ENCODE results near the gene MSTO1. TPM values are rescaled to one million over a fixed set of nuclear protein-coding genes. Genes with fewer than 3 reads are reported as not detected.
A peak's percentile ranks its signal among the peaks of the same experiment; 100 is the strongest.
"Not testable (repeated sequence)": the region's sequence is repeated elsewhere in the genome, so short reads cannot be mapped to it uniquely, and the experiment has no call there.

The MSTO1 gene
- polyA plus RNA-seq (ENCODE audit: insufficient read length) = 34.6 TPM

- peak; percentile 94 for DNase-seq
These were observed at the start of gene MSTO1 for GRCh38 chr1:155609515-155610256. Gene MSTO1, plus strand, starts transcription at chr1:155610218. Its CDS starts 31 bp downstream, at chr1:155610249.

DNA sequence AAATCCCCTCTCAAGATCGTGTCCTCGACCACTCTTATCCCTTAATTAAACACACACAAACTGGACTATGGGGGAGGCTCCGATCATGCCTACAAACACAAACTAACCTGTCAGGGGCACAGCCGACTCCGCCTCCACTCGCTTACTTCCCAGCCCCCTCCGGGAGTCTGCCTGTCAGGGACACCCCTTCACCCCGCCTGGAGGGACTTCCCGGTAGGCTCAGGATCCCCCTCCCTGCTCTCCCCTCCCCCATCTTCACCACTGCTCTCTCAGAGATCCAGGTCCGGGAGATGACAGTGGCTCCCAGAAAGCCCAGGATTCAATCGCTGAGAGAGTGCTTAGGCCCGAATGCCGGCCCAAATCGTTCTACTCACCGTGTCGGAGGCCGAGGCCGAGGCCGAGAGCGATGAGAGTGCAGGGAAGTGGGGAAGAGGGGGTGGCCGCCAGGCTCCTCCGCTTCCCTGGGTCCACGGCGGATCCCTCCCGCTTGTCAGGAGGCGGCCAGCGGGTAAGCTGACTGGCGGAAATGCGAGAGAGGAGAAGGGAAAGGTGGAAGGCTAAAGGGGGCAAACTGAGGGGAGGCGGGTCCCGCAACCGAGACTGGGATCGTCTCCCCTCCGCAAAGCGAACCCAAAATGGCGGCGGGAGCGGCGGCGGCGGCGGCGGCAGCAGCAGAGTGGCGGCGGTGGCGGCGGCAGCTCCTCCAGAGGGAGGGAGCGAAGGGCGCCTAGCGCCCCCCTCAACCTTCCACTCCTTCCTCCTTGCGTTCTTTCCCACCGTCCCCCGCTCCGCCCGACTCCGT lies 48.0 kb upstream of the MSTO1 start:
- DNase-seq = peak; percentile 35

- DNase-seq = peak; percentile 94
These were observed 47.2 kb upstream of the MSTO1 start, which contains the start of gene ASH1L for GRCh38 chr1:155562581-155563376. Gene ASH1L, minus strand, starts transcription at chr1:155562803. Its CDS starts 41,284 bp downstream, at chr1:155521519.

- DNase-seq = not testable (repeated sequence)
These were observed 46.5 kb upstream of the MSTO1 start for GRCh38 chr1:155563377-155564022.

GRCh38 chr1:155569988-155570592 lies 39.9 kb upstream of the MSTO1 start:
- DNase-seq = no peak

DNA sequence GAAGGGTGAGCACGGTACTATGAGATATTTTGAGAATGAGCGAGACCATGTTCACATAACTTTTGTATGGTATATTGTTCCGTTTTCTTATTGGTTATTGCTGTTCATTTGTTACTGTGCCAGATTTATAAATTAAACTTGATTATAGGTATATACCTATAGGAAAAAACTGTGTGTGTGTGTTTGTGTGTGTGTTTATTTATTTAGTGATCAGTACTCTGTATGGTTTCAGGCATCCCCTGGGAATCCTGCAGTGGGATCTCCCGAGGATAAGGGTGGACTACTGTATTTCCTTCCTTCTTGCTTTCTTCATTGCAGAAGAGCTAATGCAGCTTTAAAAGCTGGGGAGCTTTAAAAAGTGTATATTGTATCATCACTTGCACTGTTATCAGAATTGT lies 39.4 kb upstream of the MSTO1 start:
- DNase-seq = no peak

DNA sequence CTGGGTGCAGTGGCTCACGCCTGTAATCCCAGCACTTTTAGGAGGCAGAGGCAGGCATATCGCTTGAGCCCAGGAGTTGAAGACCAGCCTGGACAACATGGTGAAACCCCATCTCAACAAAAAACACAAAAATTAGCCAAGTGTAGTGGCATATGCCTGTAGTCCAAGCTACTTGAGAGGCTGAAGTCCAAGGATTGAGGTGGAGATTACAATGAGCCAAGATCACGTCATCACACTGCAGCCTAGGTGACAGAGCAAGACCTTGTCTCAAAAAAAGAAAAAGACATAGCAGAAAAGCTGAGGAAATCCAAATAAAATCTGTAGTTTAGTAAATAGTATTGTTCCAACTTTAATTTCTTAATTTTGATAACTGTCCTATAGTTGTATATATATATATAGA lies 35.9 kb upstream of the MSTO1 start:
- no peak for DNase-seq

- not testable (repeated sequence) for DNase-seq
These were observed 34.4 kb upstream of the MSTO1 start for GRCh38 chr1:155575608-155576007.

GRCh38 chr1:155583846-155584245 lies 26.2 kb upstream of the MSTO1 start:
- DNase-seq = not testable (repeated sequence)

GRCh38 chr1:155589282-155589681 lies 20.7 kb upstream of the MSTO1 start:
- not testable (repeated sequence) for DNase-seq

DNA sequence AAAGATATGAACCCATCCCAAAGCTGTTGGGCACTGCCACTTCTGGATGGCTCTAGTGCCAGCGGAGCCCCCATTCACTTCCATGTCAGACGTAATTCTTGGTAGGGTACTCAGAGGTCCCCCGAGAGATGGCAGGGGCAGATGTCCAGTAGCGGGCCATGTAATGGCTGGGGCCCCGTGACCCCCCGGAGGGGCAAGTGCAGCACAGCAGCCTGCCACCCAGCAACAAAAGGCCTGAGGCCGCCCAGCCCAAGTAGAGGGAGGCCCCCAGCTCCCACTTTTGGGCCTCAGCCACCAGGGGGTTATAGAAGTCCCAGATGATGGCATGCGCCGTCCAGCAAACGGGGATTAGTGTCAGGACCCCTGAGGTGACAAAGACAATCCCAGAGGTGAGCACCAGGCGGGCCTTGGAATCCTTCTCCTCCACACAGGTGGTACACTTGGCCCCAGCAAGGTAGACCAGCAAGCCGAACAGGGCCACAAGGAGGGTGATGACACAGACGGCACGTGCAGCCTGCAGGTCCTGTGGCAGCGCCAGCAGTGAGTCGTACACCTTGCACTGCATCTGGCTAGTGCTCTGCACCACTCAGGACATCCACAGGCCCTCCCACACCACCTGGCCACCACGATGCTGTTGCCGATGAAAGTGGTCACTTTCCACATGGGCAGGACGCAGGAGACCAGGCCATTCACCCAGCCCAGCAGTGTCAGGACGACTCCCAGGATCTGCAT lies 19.3 kb upstream of the MSTO1 start:
- not testable (repeated sequence) for DNase-seq

DNA sequence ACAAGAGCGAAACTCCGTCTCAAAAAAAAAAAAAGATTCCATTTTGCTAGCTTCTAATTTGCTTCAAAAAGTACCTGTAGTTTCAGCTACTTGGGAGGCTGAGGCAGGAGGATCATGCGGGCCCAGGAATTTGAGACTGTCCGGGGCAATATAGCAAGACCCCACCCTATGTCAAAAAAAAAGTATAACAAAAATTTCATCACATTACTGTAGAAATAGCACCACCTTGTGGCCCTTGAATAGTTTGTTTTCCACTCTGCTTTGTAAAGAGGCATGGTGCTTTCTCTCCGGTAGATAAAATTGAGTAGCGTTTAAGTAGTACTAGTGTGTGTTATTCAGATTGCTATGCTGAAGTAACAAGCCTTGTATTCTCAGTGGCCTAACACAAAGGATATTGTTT lies 18.2 kb upstream of the MSTO1 start:
- DNase-seq = peak; percentile 51

- DNase-seq = not testable (repeated sequence)
These were observed 14.0 kb upstream of the MSTO1 start for GRCh38 chr1:155595877-155596474.

- DNase-seq = no peak
These were observed 13.2 kb upstream of the MSTO1 start for GRCh38 chr1:155596864-155597263.

- DNase-seq = peak; percentile 10
These were observed 11.1 kb upstream of the MSTO1 start for GRCh38 chr1:155598842-155599331.

DNA sequence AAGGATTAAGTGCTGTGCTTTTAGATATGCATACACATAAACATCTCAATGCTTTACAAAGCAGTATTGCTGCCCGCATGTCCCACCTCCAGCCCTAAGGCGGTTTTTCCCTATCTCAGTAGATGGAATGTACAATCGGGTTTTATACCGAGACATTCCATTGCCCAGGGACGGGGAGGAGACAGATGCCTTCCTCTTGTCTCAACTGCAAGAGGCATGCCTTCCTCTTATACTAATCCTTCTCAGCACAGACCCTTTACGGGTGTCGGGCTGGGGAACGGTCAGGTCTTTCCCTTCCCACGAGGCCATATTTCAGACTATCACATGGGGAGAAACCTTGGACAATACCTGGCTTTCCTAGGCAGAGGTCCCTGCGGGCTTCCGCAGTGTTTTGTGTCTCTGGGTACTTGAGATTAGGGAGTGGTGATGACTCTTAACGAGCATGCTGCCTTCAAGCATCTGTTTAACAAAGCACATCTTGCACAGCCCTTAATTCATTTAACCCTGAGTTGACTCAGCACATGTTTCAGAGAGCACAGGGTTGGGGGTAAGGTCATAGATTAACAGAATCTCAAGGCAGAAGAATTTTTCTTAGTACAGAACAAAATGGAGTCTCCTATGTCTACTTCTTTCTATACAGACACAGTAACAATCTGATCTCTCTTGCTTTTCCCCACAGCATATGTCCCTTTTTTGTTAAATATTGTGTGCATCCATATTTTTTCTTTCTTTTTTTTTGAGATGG lies 10.0 kb upstream of the MSTO1 start:
- not testable (repeated sequence) for DNase-seq

GRCh38 chr1:155607708-155608107 lies 2.3 kb upstream of the MSTO1 start:
- DNase-seq = no peak

DNA sequence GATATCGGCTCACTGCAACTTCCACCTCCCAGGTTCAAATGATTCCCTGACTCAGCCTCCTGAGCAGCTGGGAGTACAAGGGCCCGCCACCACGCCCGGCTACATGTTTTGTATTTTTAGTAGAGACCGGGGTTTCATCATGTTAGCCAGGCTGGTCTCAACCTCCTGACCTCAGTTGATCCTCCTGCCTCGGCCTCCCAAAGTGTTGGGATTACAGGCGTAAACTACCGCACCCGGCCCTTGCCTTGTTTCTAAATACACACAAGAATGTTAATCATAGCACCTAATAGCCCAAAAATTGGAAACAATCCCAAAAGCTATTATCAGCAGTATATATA lies 1.2 kb upstream of the MSTO1 start:
- no peak for DNase-seq

GRCh38 chr1:155610257-155610647 lies 234 bp downstream of the MSTO1 start:
- DNase-seq = not testable (repeated sequence)

GRCh38 chr1:155613226-155613625 lies 3.2 kb downstream of the MSTO1 start:
- DNase-seq = not testable (repeated sequence)
